Neural cell (in vitro differentiated cells): ENCODE data around the gene CREM.

Experiments used
- CTCF ChIP-seq: fragments of 450-650 bp; IDR thresholded peaks from 2 replicates; pipeline ENCODE4 v1.5.1; 2014; ENCODE audit warnings: antibody characterized with exemption, mild to moderate bottlenecking, moderate library complexity; ENCODE audit not compliant: poor library complexity, severe bottlenecking
- EP300 ChIP-seq: fragments of 450-650 bp; conservative IDR thresholded peaks from 2 replicates; pipeline ENCODE4 v1.6.1; 2014; ENCODE audit warnings: antibody characterized with exemption, mild to moderate bottlenecking, moderate library complexity; ENCODE audit not compliant: poor library complexity, severe bottlenecking
- EZH2 ChIP-seq: fragments of 200-600, 300-800 bp; shearing (Covaris generic), sonication (generic); IDR thresholded peaks from 2 replicates; pipeline ENCODE4 v1.6.1; 2014; ENCODE audit warnings: antibody characterized with exemption, low read length, borderline replicate concordance, mild to moderate bottlenecking; ENCODE audit not compliant: insufficient read depth, poor library complexity, severe bottlenecking
- MXI1 ChIP-seq: fragments of 450-650 bp; conservative IDR thresholded peaks from 2 replicates; pipeline ENCODE4 v1.6.1; 2014; ENCODE audit warnings: antibody characterized with exemption, mild to moderate bottlenecking; ENCODE audit not compliant: poor library complexity, severe bottlenecking
- POLR2AphosphoS5 ChIP-seq: IDR thresholded peaks from 2 replicates; pipeline ENCODE4 v1.6.1; 2012
- RAD21 ChIP-seq: fragments of 450-650 bp; conservative IDR thresholded peaks from 2 replicates; pipeline ENCODE4 v1.6.1; 2014; ENCODE audit warnings: antibody characterized with exemption, mild to moderate bottlenecking, moderate library complexity
- SMC3 ChIP-seq: fragments of 450-650 bp; conservative IDR thresholded peaks from 2 replicates; pipeline ENCODE4 v1.6.1; 2014; ENCODE audit warnings: antibody characterized with exemption, mild to moderate bottlenecking, moderate library complexity; ENCODE audit not compliant: poor library complexity
- TAF1 ChIP-seq: IDR thresholded peaks from 2 replicates; pipeline ENCODE4 v1.6.1; 2012; ENCODE audit warnings: low read depth

- TF ChIP-seq CTCF (no peak), MXI1 (no peak), EP300 (no peak), POLR2AphosphoS5 (no peak), RAD21 (no peak), TAF1 (no peak), EZH2 (no peak), SMC3 (no peak)
These were observed 133.2 kb downstream of the CREM start for GRCh38 chr10:35259769-35260397.
